Psoas muscle (tissue), 8 donors: ENCODE results near the gene ITPR1. TPM values are rescaled to one million over a fixed set of nuclear protein-coding genes. Genes with fewer than 3 reads are reported as not detected.

Source experiments
- ATAC-seq, 4 donors: fragments of 200-7000 bp; cut with Tn5 transposase; one replicate each; pipeline ENCODE4 v1.9.1; 2020; ENCODE audit warnings: moderate library complexity in 3 of 4, mild to moderate bottlenecking in 2 of 4
- DNase-seq, 2 donors: peaks; one replicate each; pipeline ENCODE4 v3.0.0-alpha.2; 2020
- H3K27ac ChIP-seq: fragments of 200-600 bp; one replicate; pipeline ENCODE4 v1.8.0; 2022
- H3K27me3 ChIP-seq, 3 donors: fragments of 200-600 bp in 1 of 3; one replicate each; pipeline versions ENCODE4 v1.6.1 to v1.8.0; 2013 to 2022; ENCODE audit warnings: low read length in 2 of 3, mild to moderate bottlenecking in 2 of 3, moderate library complexity in 1 of 3; ENCODE audit not compliant: insufficient read depth in 3 of 3
- H3K36me3 ChIP-seq, 2 donors: fragments of 200-600 bp in 1 of 2; one replicate each; pipeline versions ENCODE4 v1.6.1 to v1.8.0; 2013 to 2022; ENCODE audit warnings: low read depth in 1 of 2, mild to moderate bottlenecking in 1 of 2, moderate library complexity in 1 of 2; ENCODE audit not compliant: insufficient read depth in 1 of 2
- H3K4me1 ChIP-seq: fragments of 200-600 bp; one replicate; pipeline ENCODE4 v1.8.0; 2022
- H3K4me3 ChIP-seq: fragments of 200-600 bp; one replicate; pipeline ENCODE4 v1.8.0; 2022; ENCODE audit warnings: mild to moderate bottlenecking
- H3K9me3 ChIP-seq: fragments of 200-600 bp; one replicate; pipeline ENCODE4 v1.8.0; 2022
- WGBS, 3 donors: extraction: QIAGEN DNeasy Blood & Tissue Kit; methylation state at CpG; one replicate each; pipeline versions ENCODE4 v1.1.6 to v1.1.7; 2013; 5-methylcytosine and 5-hydroxymethylcytosine counted together
- intact Hi-C, 2 donors: fragments of 100-400 bp; cut with DNase I; formaldehyde crosslinking; loops; one replicate each; pipeline versions ENCODE4 v1.11.0 to v1.14.2; 2022
- polyA plus RNA-seq, 3 donors: library from polyadenylated mRNA; stranded (reverse); fragments of 200-250 nt; gene quantifications; one replicate each; pipeline ENCODE4 v1.2.3, GENCODE V29; 2013
- total RNA-seq, 4 donors: library from RNA; stranded (reverse); fragmentation: NEBNext Ultra II Directional in 2 of 4; extraction: Animal tissue kit (Norgen Biotek cat#: 25700) in 2 of 4; gene quantifications; one replicate each; pipeline versions ENCODE4 v1.2.1 to v1.2.4, GENCODE V29; 2021 to 2023
- TF ChIP-seq, protein P1 (sequence below): fragments of 200-600 bp; IDR thresholded peaks from one replicate; pipeline ENCODE4 v1.8.0; 2022; ENCODE audit warnings: antibody characterized with exemption
- donor health status: healthy with polysubstance abuse.
- donor health status: DM: no; HTN: no; CAD: no; lungs with moderate emphysema.
- donor health status: Bipolar disorder and iron deficiency.
- donor health status: healthy.
- donor health status: DM: yes; HTN: yes; CAD: no.
- donor health status: DM: no; HTN: no; CAD: no.
- donor health status: DM: no; HTN: no; CAD: no.
- donor health status: DM: yes; HTN: yes; CAD: no.

Gene ITPR1
- total and polyA plus RNA-seq, 7 donors, result 4.4 to 9.2 (median 8.8) TPM

DNA sequence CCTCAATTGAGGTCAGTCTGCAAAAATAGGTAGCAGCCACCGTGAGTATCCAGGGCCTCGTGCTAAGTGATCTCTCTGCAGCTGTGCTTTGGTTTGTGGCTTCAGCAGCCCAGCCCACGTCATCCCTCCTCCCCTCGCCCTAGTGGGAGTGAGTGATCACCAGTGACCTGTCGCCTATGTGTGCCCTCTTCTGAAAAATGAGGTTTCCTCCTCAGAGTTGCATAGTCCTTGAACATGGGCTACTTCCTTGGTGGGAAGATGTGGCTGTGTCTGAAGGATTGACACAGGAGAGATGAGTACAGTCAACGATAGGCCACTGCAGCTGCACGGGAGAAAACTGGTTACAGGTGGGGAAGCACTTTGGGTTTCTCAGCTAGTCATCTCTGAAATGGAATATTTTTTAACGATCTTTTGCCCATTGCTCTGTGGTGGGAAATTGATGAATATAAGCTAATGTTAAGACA is 341.3 kb downstream of the ITPR1 start:
- no peak overlapping the region for H3K4me3 ChIP-seq
- H3K27me3 ChIP-seq, result no peaks in the 10 kb centered on the region
- DNase-seq, result no peak
- H3K27ac ChIP-seq, result no peak overlapping the region
- intact Hi-C loops, result no loop called here
- ATAC-seq, result no peak
- H3K36me3 ChIP-seq, result no peaks in the 10 kb centered on the region
- TF ChIP-seq, protein P1, sequence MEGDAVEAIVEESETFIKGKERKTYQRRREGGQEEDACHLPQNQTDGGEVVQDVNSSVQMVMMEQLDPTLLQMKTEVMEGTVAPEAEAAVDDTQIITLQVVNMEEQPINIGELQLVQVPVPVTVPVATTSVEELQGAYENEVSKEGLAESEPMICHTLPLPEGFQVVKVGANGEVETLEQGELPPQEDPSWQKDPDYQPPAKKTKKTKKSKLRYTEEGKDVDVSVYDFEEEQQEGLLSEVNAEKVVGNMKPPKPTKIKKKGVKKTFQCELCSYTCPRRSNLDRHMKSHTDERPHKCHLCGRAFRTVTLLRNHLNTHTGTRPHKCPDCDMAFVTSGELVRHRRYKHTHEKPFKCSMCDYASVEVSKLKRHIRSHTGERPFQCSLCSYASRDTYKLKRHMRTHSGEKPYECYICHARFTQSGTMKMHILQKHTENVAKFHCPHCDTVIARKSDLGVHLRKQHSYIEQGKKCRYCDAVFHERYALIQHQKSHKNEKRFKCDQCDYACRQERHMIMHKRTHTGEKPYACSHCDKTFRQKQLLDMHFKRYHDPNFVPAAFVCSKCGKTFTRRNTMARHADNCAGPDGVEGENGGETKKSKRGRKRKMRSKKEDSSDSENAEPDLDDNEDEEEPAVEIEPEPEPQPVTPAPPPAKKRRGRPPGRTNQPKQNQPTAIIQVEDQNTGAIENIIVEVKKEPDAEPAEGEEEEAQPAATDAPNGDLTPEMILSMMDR, result no peak
- 70 to 81% (median 78%) methylated on average over 8 of the region's 8 CpGs for WGBS, 3 donors
- H3K4me1 ChIP-seq, result no peaks in the 10 kb centered on the region
- H3K9me3 ChIP-seq, result no peaks in the 10 kb centered on the region

DNA sequence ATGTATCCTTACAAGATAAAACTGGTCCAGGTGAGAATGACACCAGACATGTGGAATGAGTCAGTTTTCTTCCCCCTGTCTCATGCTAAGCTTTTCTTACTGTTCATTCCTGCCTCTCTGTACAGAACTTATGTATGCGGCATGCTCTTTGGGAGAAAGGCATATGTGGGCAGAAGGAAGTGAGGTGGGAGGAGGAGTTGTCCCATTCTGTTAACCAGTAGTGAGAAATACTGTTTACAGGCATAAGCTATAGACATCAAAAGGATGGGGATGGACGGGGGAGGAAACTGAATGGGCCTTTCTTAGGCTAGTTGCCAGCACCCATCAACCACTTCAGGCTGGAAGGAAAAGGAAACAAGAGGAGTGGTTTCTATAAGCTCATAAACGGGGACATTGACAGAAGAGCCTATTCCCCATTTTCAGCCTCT is 342.5 kb downstream of the ITPR1 start:
- TF ChIP-seq, protein P1, result no peak
- no peaks in the 10 kb centered on the region for H3K36me3 ChIP-seq
- no peak for DNase-seq
- H3K4me3 ChIP-seq, result no peak overlapping the region
- no peaks in the 10 kb centered on the region for H3K9me3 ChIP-seq
- 62 to 73% (median 72%) methylated on average over 3 of the region's 3 CpGs for WGBS, 3 donors
- no peak for ATAC-seq
- no peak overlapping the region for H3K27ac ChIP-seq
- no peaks in the 10 kb centered on the region for H3K4me1 ChIP-seq
- no peaks in the 10 kb centered on the region for H3K27me3 ChIP-seq
- intact Hi-C loops, result no loop called here

DNA sequence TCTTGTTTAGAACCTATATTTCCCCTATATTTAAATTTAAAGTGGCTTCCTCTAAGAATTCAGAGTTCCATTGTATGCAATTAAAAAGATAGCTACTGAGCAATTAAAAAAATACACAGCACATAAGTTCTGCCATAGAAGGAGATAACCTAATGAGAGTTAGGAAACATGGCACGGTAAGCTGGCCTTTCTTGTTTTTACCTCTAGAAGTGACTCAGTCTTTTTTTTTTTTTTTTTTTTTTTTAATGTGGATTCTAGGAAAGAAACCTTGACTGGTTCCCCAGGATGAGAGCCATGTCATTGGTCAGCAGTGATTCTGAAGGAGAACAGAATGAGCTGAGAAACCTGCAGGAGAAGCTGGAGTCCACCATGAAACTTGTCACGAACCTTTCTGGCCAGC is 343.4 kb downstream of the ITPR1 start:
- no peak overlapping the region for H3K4me3 ChIP-seq
- no peaks in the 10 kb centered on the region for H3K27me3 ChIP-seq
- 90 to 98% (median 97%) methylated on average over 2 of the region's 2 CpGs for WGBS, 3 donors
- DNase-seq (no peak), ATAC-seq (no peak)
- no peaks in the 10 kb centered on the region for H3K36me3 ChIP-seq
- H3K4me1 ChIP-seq, result no peaks in the 10 kb centered on the region
- TF ChIP-seq, protein P1, result no peak
- no peak overlapping the region for H3K27ac ChIP-seq
- intact Hi-C loops, result no loop called here
- H3K9me3 ChIP-seq, result no peaks in the 10 kb centered on the region

DNA sequence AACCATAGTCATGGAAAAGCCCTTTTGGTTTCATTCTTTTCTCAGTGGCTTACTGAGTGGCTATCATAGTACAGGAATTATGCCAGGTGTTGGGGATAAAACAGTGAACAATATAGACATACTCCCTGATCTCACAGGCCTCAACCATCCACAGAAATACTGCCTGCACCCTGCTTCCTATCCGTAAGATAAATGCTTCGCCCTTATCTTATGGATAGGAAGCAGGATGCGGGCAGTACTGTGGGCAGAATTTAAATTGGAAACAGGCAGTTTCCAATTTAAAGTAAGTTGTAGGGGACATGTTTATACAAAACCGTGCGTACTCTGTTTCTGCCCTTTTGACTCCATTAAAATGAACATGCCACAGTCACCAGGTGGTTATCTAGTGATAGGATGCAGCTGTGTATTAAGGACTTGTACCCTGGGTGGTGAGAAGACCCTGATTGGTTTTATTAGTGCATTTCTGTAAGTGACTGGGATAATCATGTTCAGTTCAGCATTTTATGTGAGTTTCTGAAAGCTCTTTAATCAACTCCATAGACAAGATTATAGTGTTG is 344.3 kb downstream of the ITPR1 start:
- H3K9me3 ChIP-seq, result no peaks in the 10 kb centered on the region
- H3K4me1 ChIP-seq, result no peaks in the 10 kb centered on the region
- DNase-seq, result no peak
- no peaks in the 10 kb centered on the region for H3K36me3 ChIP-seq
- no peak overlapping the region for H3K4me3 ChIP-seq
- WGBS, 3 donors, result 91 to 93% (median 93%) methylated on average over 5 of the region's 5 CpGs
- no peaks in the 10 kb centered on the region for H3K27me3 ChIP-seq
- no peak for ATAC-seq
- intact Hi-C loops, result no loop called here
- H3K27ac ChIP-seq, result no peak overlapping the region
- TF ChIP-seq, protein P1, result no peak

DNA sequence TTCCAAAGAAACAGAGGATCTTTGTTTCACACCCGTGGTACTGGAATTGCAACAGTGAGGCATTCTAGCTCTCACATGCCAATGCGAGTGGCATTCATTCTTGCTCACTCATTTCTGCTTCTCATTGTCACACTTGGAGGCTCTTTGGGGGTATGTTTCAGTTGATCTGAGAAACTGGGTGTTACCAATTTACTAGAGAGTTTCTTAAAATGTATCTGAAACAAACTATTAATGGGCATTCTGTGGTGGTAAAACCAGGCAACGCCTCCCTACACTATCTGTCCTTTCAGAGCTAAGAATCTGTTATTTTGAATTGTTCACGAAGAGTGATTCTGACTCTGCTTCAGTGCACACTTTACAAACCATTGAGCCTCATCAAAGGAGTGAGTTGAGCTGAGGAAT is 345.5 kb downstream of the ITPR1 start:
- H3K4me3 ChIP-seq, result no peak overlapping the region
- no peaks in the 10 kb centered on the region for H3K4me1 ChIP-seq
- DNase-seq (no peak), ATAC-seq (no peak)
- intact Hi-C loops, result no loop called here
- 83 to 88% (median 86%) methylated on average over 4 of the region's 4 CpGs for WGBS, 3 donors
- H3K27me3 ChIP-seq, result no peaks in the 10 kb centered on the region
- H3K27ac ChIP-seq, result no peak overlapping the region
- TF ChIP-seq, protein P1, result no peak
- H3K9me3 ChIP-seq, result no peaks in the 10 kb centered on the region
- H3K36me3 ChIP-seq, result no peaks in the 10 kb centered on the region
